Measurements from ENCODE around the gene SEMA3C. TPM values are rescaled to one million over a fixed set of nuclear protein-coding genes. Genes with fewer than 3 reads are reported as not detected.

SEMA3C gene
- total RNA-seq, 1 donor from 2014 or later = 148 TPM

GRCh38 chr7:80772347-80772993 is 146.4 kb downstream of the SEMA3C start:
- DNase-seq (ENCODE audit: low read depth) (no peak), FAIRE-seq (no peak)
- H3K4me1 ChIP-seq (ENCODE audit: insufficient read depth, low read length) = peaks cover 6% of the 10 kb centered on the region
- Mint-ChIP-seq H3K4me3 (ENCODE audit: unreplicated experiment) (no peak overlapping the region), H3K27me3 (ENCODE audit: low read depth, unreplicated experiment) (no peaks in the 10 kb centered on the region), H3K27ac (ENCODE audit: unreplicated experiment) (no peak overlapping the region), H3K9me3 (ENCODE audit: unreplicated experiment) (no peaks in the 10 kb centered on the region), H3K4me1 (ENCODE audit: low read depth, unreplicated experiment) (peaks cover 12% of the 10 kb centered on the region), H3K36me3 (ENCODE audit: low read depth, unreplicated experiment) (peaks cover 12% of the 10 kb centered on the region)
- H3K4me3 ChIP-seq (ENCODE audit: insufficient read depth, low read depth, low read length) = no peak overlapping the region
- no peaks in the 10 kb centered on the region for H3K9me3 ChIP-seq (ENCODE audit: insufficient read depth, low read depth, low read length)
- H4K20me1 ChIP-seq (ENCODE audit: insufficient read depth, low read length) = no peaks in the 10 kb centered on the region
- no peak overlapping the region for H3K27ac ChIP-seq (ENCODE audit: low read depth, low read length)
- H3K9ac ChIP-seq (ENCODE audit: low read length) = no peak overlapping the region
- peaks cover 3% of the 10 kb centered on the region for H3K36me3 ChIP-seq (ENCODE audit: insufficient read depth, low read length)
- TF ChIP-seq CTCF (IDR thresholded peaks at IDR 0.05; ENCODE audit: insufficient read depth, low read depth, low read length) (no peak), EZH2 (IDR thresholded peaks at IDR 0.05; ENCODE audit: insufficient read depth, low read length) (no peak)
- H3K79me2 ChIP-seq (ENCODE audit: insufficient read depth, low read length) = no peaks in the 10 kb centered on the region
- no peak overlapping the region for H2AFZ ChIP-seq (ENCODE audit: low read depth, low read length)
- no peak overlapping the region for H3K4me2 ChIP-seq (ENCODE audit: low read length)
- H3K27me3 ChIP-seq (ENCODE audit: insufficient read depth, low read length) = no peaks in the 10 kb centered on the region

- no peaks in the 10 kb centered on the region for H4K20me1 ChIP-seq (ENCODE audit: insufficient read depth, low read length)
- peaks cover 6% of the 10 kb centered on the region for H3K4me1 ChIP-seq (ENCODE audit: insufficient read depth, low read length)
- Mint-ChIP-seq H3K36me3 (ENCODE audit: low read depth, unreplicated experiment) (peaks cover 16% of the 10 kb centered on the region), H3K4me3 (ENCODE audit: unreplicated experiment) (no peak overlapping the region), H3K4me1 (ENCODE audit: low read depth, unreplicated experiment) (peaks cover 12% of the 10 kb centered on the region), H3K27ac (ENCODE audit: unreplicated experiment) (no peak overlapping the region), H3K27me3 (ENCODE audit: low read depth, unreplicated experiment) (no peaks in the 10 kb centered on the region), H3K9me3 (ENCODE audit: unreplicated experiment) (no peaks in the 10 kb centered on the region)
- TF ChIP-seq CTCF (IDR thresholded peaks at IDR 0.05; ENCODE audit: insufficient read depth, low read depth, low read length) (no peak), EZH2 (IDR thresholded peaks at IDR 0.05; ENCODE audit: insufficient read depth, low read length) (no peak)
- no peak overlapping the region for H3K4me2 ChIP-seq (ENCODE audit: low read length)
- no peak overlapping the region for H3K4me3 ChIP-seq (ENCODE audit: insufficient read depth, low read depth, low read length)
- H3K36me3 ChIP-seq (ENCODE audit: insufficient read depth, low read length) = peaks cover 3% of the 10 kb centered on the region
- H3K79me2 ChIP-seq (ENCODE audit: insufficient read depth, low read length) = no peaks in the 10 kb centered on the region
- no peaks in the 10 kb centered on the region for H3K9me3 ChIP-seq (ENCODE audit: insufficient read depth, low read depth, low read length)
- FAIRE-seq (no peak), DNase-seq (ENCODE audit: low read depth) (peak; percentile 60)
- H3K27ac ChIP-seq (ENCODE audit: low read depth, low read length) = no peak overlapping the region
- no peak overlapping the region for H2AFZ ChIP-seq (ENCODE audit: low read depth, low read length)
- H3K27me3 ChIP-seq (ENCODE audit: insufficient read depth, low read length) = no peaks in the 10 kb centered on the region
- H3K9ac ChIP-seq (ENCODE audit: low read length) = no peak overlapping the region
Observed at GRCh38 chr7:80771523-80771922, 147.3 kb downstream of the SEMA3C start.

- H2AFZ ChIP-seq (ENCODE audit: low read depth, low read length) = no peak overlapping the region
- Mint-ChIP-seq H3K27me3 (ENCODE audit: low read depth, unreplicated experiment) (no peaks in the 10 kb centered on the region), H3K36me3 (ENCODE audit: low read depth, unreplicated experiment) (peaks cover 17% of the 10 kb centered on the region), H3K4me3 (ENCODE audit: unreplicated experiment) (no peak overlapping the region), H3K9me3 (ENCODE audit: unreplicated experiment) (no peaks in the 10 kb centered on the region), H3K4me1 (ENCODE audit: low read depth, unreplicated experiment) (peaks cover 12% of the 10 kb centered on the region), H3K27ac (ENCODE audit: unreplicated experiment) (no peak overlapping the region)
- no peaks in the 10 kb centered on the region for H3K27me3 ChIP-seq (ENCODE audit: insufficient read depth, low read length)
- H3K4me3 ChIP-seq (ENCODE audit: insufficient read depth, low read depth, low read length) = no peak overlapping the region
- DNase-seq (ENCODE audit: low read depth) = peak; percentile 36
- no peaks in the 10 kb centered on the region for H4K20me1 ChIP-seq (ENCODE audit: insufficient read depth, low read length)
- H3K36me3 ChIP-seq (ENCODE audit: insufficient read depth, low read length) = peaks cover 3% of the 10 kb centered on the region
- peak; percentile 77 for FAIRE-seq
- H3K4me1 ChIP-seq (ENCODE audit: insufficient read depth, low read length) = peaks cover 6% of the 10 kb centered on the region
- H3K27ac ChIP-seq (ENCODE audit: low read depth, low read length) = no peak overlapping the region
- no peak overlapping the region for H3K4me2 ChIP-seq (ENCODE audit: low read length)
- H3K79me2 ChIP-seq (ENCODE audit: insufficient read depth, low read length) = no peaks in the 10 kb centered on the region
- no peaks in the 10 kb centered on the region for H3K9me3 ChIP-seq (ENCODE audit: insufficient read depth, low read depth, low read length)
- no peak overlapping the region for H3K9ac ChIP-seq (ENCODE audit: low read length)
- TF ChIP-seq EZH2 (IDR thresholded peaks at IDR 0.05; ENCODE audit: insufficient read depth, low read length) = no peak
- TF ChIP-seq CTCF (IDR thresholded peaks at IDR 0.05; ENCODE audit: insufficient read depth, low read depth, low read length) = no peak
Observed at GRCh38 chr7:80770675-80771081, 148.2 kb downstream of the SEMA3C start.
